Measurements from ENCODE around the gene PDAP1. TPM values are rescaled to one million over a fixed set of nuclear protein-coding genes. Genes with fewer than 3 reads are reported as not detected.

PDAP1 gene
- total RNA-seq, 1 experiment from 2014 or later = 87.2 TPM

DNA sequence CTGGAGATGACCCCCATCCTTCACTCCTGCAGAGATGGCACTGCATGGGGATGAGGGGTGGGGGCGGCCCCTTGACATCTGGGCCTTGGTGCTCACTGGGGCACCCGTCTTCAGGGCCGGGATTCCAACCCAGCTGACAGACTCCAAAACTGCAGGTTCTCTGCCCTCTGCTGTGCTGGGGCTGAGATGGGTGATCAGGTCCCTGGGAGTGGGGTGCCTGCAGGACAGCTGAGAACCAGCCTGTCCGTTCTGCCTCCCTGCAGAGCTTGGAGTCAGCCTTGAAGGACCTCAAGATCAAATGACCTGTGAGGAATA lies 14.3 kb downstream of the PDAP1 start:
- CTCF ChIA-PET = no interaction called here
- no peak overlapping the region for H3K4me3 Mint-ChIP-seq (ENCODE audit: low read depth, unreplicated experiment)
- intact Hi-C loops (cut with micrococcal nuclease; ENCODE audit: unreplicated experiment) = no loop called here
- peaks cover 7% of the 10 kb centered on the region for H3K4me1 Mint-ChIP-seq (ENCODE audit: low read depth, unreplicated experiment)
- H3K27ac Mint-ChIP-seq (ENCODE audit: unreplicated experiment) = no peak overlapping the region
- peaks cover 68% of the 10 kb centered on the region for H3K36me3 Mint-ChIP-seq (ENCODE audit: insufficient read depth, unreplicated experiment)
- no peaks in the 10 kb centered on the region for H3K27me3 Mint-ChIP-seq (ENCODE audit: unreplicated experiment)
- TF ChIP-seq, protein P1, sequence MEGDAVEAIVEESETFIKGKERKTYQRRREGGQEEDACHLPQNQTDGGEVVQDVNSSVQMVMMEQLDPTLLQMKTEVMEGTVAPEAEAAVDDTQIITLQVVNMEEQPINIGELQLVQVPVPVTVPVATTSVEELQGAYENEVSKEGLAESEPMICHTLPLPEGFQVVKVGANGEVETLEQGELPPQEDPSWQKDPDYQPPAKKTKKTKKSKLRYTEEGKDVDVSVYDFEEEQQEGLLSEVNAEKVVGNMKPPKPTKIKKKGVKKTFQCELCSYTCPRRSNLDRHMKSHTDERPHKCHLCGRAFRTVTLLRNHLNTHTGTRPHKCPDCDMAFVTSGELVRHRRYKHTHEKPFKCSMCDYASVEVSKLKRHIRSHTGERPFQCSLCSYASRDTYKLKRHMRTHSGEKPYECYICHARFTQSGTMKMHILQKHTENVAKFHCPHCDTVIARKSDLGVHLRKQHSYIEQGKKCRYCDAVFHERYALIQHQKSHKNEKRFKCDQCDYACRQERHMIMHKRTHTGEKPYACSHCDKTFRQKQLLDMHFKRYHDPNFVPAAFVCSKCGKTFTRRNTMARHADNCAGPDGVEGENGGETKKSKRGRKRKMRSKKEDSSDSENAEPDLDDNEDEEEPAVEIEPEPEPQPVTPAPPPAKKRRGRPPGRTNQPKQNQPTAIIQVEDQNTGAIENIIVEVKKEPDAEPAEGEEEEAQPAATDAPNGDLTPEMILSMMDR (IDR thresholded peaks at IDR 0.05; ENCODE audit: unreplicated experiment) = no peak
- BruUV-seq (replicated peaks) = no TSS peak
- no peaks in the 10 kb centered on the region for H3K9me3 Mint-ChIP-seq (ENCODE audit: low read depth, unreplicated experiment)
- no peak for DNase-seq

- no TSS peak for BruUV-seq (replicated peaks)
- Mint-ChIP-seq H3K36me3 (ENCODE audit: insufficient read depth, unreplicated experiment) (peaks cover 64% of the 10 kb centered on the region), H3K9me3 (ENCODE audit: low read depth, unreplicated experiment) (no peaks in the 10 kb centered on the region), H3K4me1 (ENCODE audit: low read depth, unreplicated experiment) (peaks cover 2% of the 10 kb centered on the region), H3K4me3 (ENCODE audit: low read depth, unreplicated experiment) (no peak overlapping the region), H3K27me3 (ENCODE audit: unreplicated experiment) (no peaks in the 10 kb centered on the region), H3K27ac (ENCODE audit: unreplicated experiment) (no peak overlapping the region)
- CTCF ChIA-PET = no interaction called here
- intact Hi-C loops (cut with micrococcal nuclease; ENCODE audit: unreplicated experiment) = no loop called here
- TF ChIP-seq, protein P1 (IDR thresholded peaks at IDR 0.05; ENCODE audit: unreplicated experiment) = no peak
- DNase-seq = no peak
Observed at GRCh38 chr7:99393355-99394187, 14.8 kb downstream of the PDAP1 start.

GRCh38 chr7:99392659-99393354 lies 15.6 kb downstream of the PDAP1 start:
- no TSS peak for BruUV-seq (replicated peaks)
- Mint-ChIP-seq H3K4me3 (ENCODE audit: low read depth, unreplicated experiment) (no peak overlapping the region), H3K4me1 (ENCODE audit: low read depth, unreplicated experiment) (no peaks in the 10 kb centered on the region), H3K27me3 (ENCODE audit: unreplicated experiment) (no peaks in the 10 kb centered on the region), H3K9me3 (ENCODE audit: low read depth, unreplicated experiment) (no peaks in the 10 kb centered on the region), H3K36me3 (ENCODE audit: insufficient read depth, unreplicated experiment) (peaks cover 64% of the 10 kb centered on the region), H3K27ac (ENCODE audit: unreplicated experiment) (no peak overlapping the region)
- CTCF ChIA-PET = no interaction called here
- intact Hi-C loops (cut with micrococcal nuclease; ENCODE audit: unreplicated experiment) = no loop called here
- TF ChIP-seq, protein P1 (IDR thresholded peaks at IDR 0.05; ENCODE audit: unreplicated experiment) = no peak
- no peak for DNase-seq

- no peaks in the 10 kb centered on the region for H3K27me3 Mint-ChIP-seq (ENCODE audit: unreplicated experiment)
- no TSS peak for BruUV-seq (replicated peaks)
- H3K27ac Mint-ChIP-seq (ENCODE audit: unreplicated experiment) = no peak overlapping the region
- TF ChIP-seq, protein P1 (IDR thresholded peaks at IDR 0.05; ENCODE audit: unreplicated experiment) = no peak
- no peaks in the 10 kb centered on the region for H3K4me1 Mint-ChIP-seq (ENCODE audit: low read depth, unreplicated experiment)
- intact Hi-C loops (cut with micrococcal nuclease; ENCODE audit: unreplicated experiment) = no loop called here
- no peak for DNase-seq
- no peak overlapping the region for H3K4me3 Mint-ChIP-seq (ENCODE audit: low read depth, unreplicated experiment)
- no peaks in the 10 kb centered on the region for H3K9me3 Mint-ChIP-seq (ENCODE audit: low read depth, unreplicated experiment)
- H3K36me3 Mint-ChIP-seq (ENCODE audit: insufficient read depth, unreplicated experiment) = peaks cover 61% of the 10 kb centered on the region
- CTCF ChIA-PET = interaction anchor here (0.7 kb wide), 1 partner anchor 31 kb away, joined by 5 read pairs; no protein-coding TSS in a partner anchor
Observed at GRCh38 chr7:99392046-99392445, 16.4 kb downstream of the PDAP1 start.

All from Calu3 (cell line).